Cortex of kidney (tissue), 1 donor: ENCODE data around the gene WFDC1.

Experiments used
- DNase-seq: peaks from one replicate; lab custom pipeline; 2025; lab: John Stamatoyannopoulos, UW

Gene WFDC1

GRCh38 chr16:84351630-84352029 is 57.0 kb downstream of the WFDC1 start:
- no peak for DNase-seq

GRCh38 chr16:84354306-84354705 is 59.6 kb downstream of the WFDC1 start:
- DNase-seq, result no peak

- DNase-seq, result no peak
Measured at GRCh38 chr16:84355149-84355548, 60.5 kb downstream of the WFDC1 start.

- no peak for DNase-seq
Measured at GRCh38 chr16:84356176-84356575, 61.5 kb downstream of the WFDC1 start.

GRCh38 chr16:84356591-84357116 is 62.0 kb downstream of the WFDC1 start:
- DNase-seq, result no peak

- no peak for DNase-seq
Measured at GRCh38 chr16:84357191-84357651, 62.5 kb downstream of the WFDC1 start.

GRCh38 chr16:84358601-84359295 is 64.1 kb downstream of the WFDC1 start:
- no peak for DNase-seq

GRCh38 chr16:84359326-84359725 is 64.6 kb downstream of the WFDC1 start:
- DNase-seq, result no peak

- DNase-seq, result no peak
Measured at GRCh38 chr16:84360170-84360569, 65.5 kb downstream of the WFDC1 start.

- no peak for DNase-seq
Measured at GRCh38 chr16:84360748-84361147, 66.1 kb downstream of the WFDC1 start.

GRCh38 chr16:84361546-84361945 is 66.9 kb downstream of the WFDC1 start:
- DNase-seq, result no peak

- no peak for DNase-seq
Measured at GRCh38 chr16:84362471-84362941, 67.8 kb downstream of the WFDC1 start.

- DNase-seq, result no peak
Measured at GRCh38 chr16:84366208-84366607, 71.5 kb downstream of the WFDC1 start.

GRCh38 chr16:84367297-84367680 is 72.6 kb downstream of the WFDC1 start:
- DNase-seq, result no peak

- DNase-seq, result no peak
Measured at GRCh38 chr16:84367750-84368307, 73.2 kb downstream of the WFDC1 start.

- no peak for DNase-seq
Measured at GRCh38 chr16:84368308-84368996, 73.8 kb downstream of the WFDC1 start, which contains the start of gene ATP2C2. TSS of gene ATP2C2 (plus strand) at chr16:84368538. CDS start at chr16:84368616, 78 bp downstream.

- DNase-seq, result no peak
Measured at GRCh38 chr16:84369105-84369504, 74.4 kb downstream of the WFDC1 start.

- no peak for DNase-seq
Measured at GRCh38 chr16:84369938-84370627, 75.4 kb downstream of the WFDC1 start.

GRCh38 chr16:84370723-84371552 is 76.3 kb downstream of the WFDC1 start:
- no peak for DNase-seq

- no peak for DNase-seq
Measured at GRCh38 chr16:84371553-84371865, 76.8 kb downstream of the WFDC1 start.

GRCh38 chr16:84373907-84374489 is 79.3 kb downstream of the WFDC1 start:
- no peak for DNase-seq
